ENCODE results near the gene PLXNA2. TPM values are rescaled to one million over a fixed set of nuclear protein-coding genes. Genes with fewer than 3 reads are reported as not detected.

The PLXNA2 gene
- total RNA-seq, 1 donor from 2014 or later = 17.7 TPM

DNA sequence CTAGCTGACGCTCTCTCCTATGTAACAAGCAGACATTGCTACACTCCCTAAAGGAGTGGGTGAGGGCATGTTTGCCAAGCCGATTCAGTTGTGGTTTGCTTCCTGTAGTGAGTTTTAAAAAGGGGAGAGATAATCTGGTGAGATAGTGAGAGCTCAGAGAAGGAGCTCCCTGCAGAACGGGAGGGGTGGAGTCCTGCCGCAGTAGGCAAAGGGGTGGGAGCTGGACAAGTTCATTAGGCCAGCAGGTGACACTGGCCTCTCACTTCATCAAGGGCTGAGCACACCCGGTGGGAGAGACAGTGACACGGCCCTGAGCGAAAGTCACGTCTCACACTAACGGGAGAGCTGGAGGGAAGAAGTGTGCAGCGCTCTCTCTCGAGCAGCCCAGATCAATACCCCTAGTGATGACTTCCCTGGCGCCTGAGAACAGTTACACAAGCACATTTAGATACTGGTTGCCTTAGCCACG is 189.2 kb downstream of the PLXNA2 start:
- Histone ChIP-seq H3K79me2 (ENCODE audit: insufficient read depth, low read length) (no peaks in the 10 kb centered on the region), H3K4me1 (ENCODE audit: insufficient read depth, low read length) (peaks cover 2% of the 10 kb centered on the region), H3K27ac (ENCODE audit: low read depth, low read length) (no peak overlapping the region), H3K4me3 (ENCODE audit: insufficient read depth, low read depth, low read length) (no peak overlapping the region), H3K4me2 (ENCODE audit: low read length) (no peak overlapping the region), H3K27me3 (ENCODE audit: insufficient read depth, low read length) (no peaks in the 10 kb centered on the region), H3K36me3 (ENCODE audit: insufficient read depth, low read length) (no peaks in the 10 kb centered on the region), H3K9me3 (ENCODE audit: insufficient read depth, low read depth, low read length) (no peaks in the 10 kb centered on the region), H3K9ac (ENCODE audit: low read length) (no peak overlapping the region), H4K20me1 (ENCODE audit: insufficient read depth, low read length) (no peaks in the 10 kb centered on the region), H2AFZ (ENCODE audit: low read depth, low read length) (no peak overlapping the region)
- H3K4me1 Mint-ChIP-seq (ENCODE audit: low read depth, unreplicated experiment) = peaks cover 9% of the 10 kb centered on the region
- H3K4me3 Mint-ChIP-seq (ENCODE audit: unreplicated experiment) = no peak overlapping the region
- no peak overlapping the region for H3K27ac Mint-ChIP-seq (ENCODE audit: unreplicated experiment)
- FAIRE-seq = no peak
- peaks cover 10% of the 10 kb centered on the region for H3K36me3 Mint-ChIP-seq (ENCODE audit: low read depth, unreplicated experiment)
- peaks cover 35% of the 10 kb centered on the region for H3K27me3 Mint-ChIP-seq (ENCODE audit: low read depth, unreplicated experiment)
- no peaks in the 10 kb centered on the region for H3K9me3 Mint-ChIP-seq (ENCODE audit: unreplicated experiment)
- TF ChIP-seq EZH2 (IDR thresholded peaks at IDR 0.05; ENCODE audit: insufficient read depth, low read length) (no peak), CTCF (IDR thresholded peaks at IDR 0.05; ENCODE audit: insufficient read depth, low read depth, low read length) (no peak)
- no peak for DNase-seq (ENCODE audit: low read depth)

GRCh38 chr1:208054485-208054884 is 189.7 kb downstream of the PLXNA2 start:
- H3K27me3 Mint-ChIP-seq (ENCODE audit: low read depth, unreplicated experiment) = peaks cover 33% of the 10 kb centered on the region
- Histone ChIP-seq H2AFZ (ENCODE audit: low read depth, low read length) (no peak overlapping the region), H3K9me3 (ENCODE audit: insufficient read depth, low read depth, low read length) (no peaks in the 10 kb centered on the region), H3K27me3 (ENCODE audit: insufficient read depth, low read length) (no peaks in the 10 kb centered on the region), H3K36me3 (ENCODE audit: insufficient read depth, low read length) (no peaks in the 10 kb centered on the region), H3K9ac (ENCODE audit: low read length) (no peak overlapping the region), H3K4me2 (ENCODE audit: low read length) (no peak overlapping the region), H3K79me2 (ENCODE audit: insufficient read depth, low read length) (no peaks in the 10 kb centered on the region), H4K20me1 (ENCODE audit: insufficient read depth, low read length) (no peaks in the 10 kb centered on the region), H3K4me3 (ENCODE audit: insufficient read depth, low read depth, low read length) (no peak overlapping the region), H3K27ac (ENCODE audit: low read depth, low read length) (no peak overlapping the region), H3K4me1 (ENCODE audit: insufficient read depth, low read length) (peaks cover 2% of the 10 kb centered on the region)
- H3K4me1 Mint-ChIP-seq (ENCODE audit: low read depth, unreplicated experiment) = peaks cover 8% of the 10 kb centered on the region
- DNase-seq (ENCODE audit: low read depth) = peak; percentile 6
- TF ChIP-seq CTCF (IDR thresholded peaks at IDR 0.05; ENCODE audit: insufficient read depth, low read depth, low read length) = no peak
- TF ChIP-seq EZH2 (IDR thresholded peaks at IDR 0.05; ENCODE audit: insufficient read depth, low read length) = no peak
- peaks cover 10% of the 10 kb centered on the region for H3K36me3 Mint-ChIP-seq (ENCODE audit: low read depth, unreplicated experiment)
- no peak overlapping the region for H3K4me3 Mint-ChIP-seq (ENCODE audit: unreplicated experiment)
- no peak overlapping the region for H3K27ac Mint-ChIP-seq (ENCODE audit: unreplicated experiment)
- FAIRE-seq = no peak
- no peaks in the 10 kb centered on the region for H3K9me3 Mint-ChIP-seq (ENCODE audit: unreplicated experiment)

DNA sequence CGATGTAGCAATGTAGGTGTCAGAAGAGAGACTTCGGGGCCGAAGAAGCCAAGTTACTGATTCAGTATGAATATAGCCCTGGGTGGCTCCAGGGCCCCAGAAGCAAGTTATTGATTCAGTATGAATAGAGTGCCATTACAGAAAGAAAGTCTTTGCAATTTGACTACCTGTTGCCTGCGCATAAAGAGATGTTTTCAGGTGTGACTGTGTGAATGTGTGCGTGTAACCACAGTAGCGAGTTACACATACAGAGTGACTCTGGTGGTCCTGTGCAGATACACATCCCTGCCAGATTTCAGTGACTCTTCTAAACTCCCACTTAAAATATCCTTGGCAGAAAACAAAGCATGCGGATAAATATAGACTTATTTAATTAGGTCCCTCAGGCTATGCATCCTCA is 190.5 kb downstream of the PLXNA2 start:
- Histone ChIP-seq H3K4me2 (ENCODE audit: low read length) (no peak overlapping the region), H3K27ac (ENCODE audit: low read depth, low read length) (no peak overlapping the region), H3K4me3 (ENCODE audit: insufficient read depth, low read depth, low read length) (no peak overlapping the region), H3K9ac (ENCODE audit: low read length) (no peak overlapping the region), H3K79me2 (ENCODE audit: insufficient read depth, low read length) (no peaks in the 10 kb centered on the region), H2AFZ (ENCODE audit: low read depth, low read length) (no peak overlapping the region), H4K20me1 (ENCODE audit: insufficient read depth, low read length) (no peaks in the 10 kb centered on the region), H3K9me3 (ENCODE audit: insufficient read depth, low read depth, low read length) (no peaks in the 10 kb centered on the region), H3K36me3 (ENCODE audit: insufficient read depth, low read length) (no peaks in the 10 kb centered on the region), H3K4me1 (ENCODE audit: insufficient read depth, low read length) (peaks cover 1% of the 10 kb centered on the region), H3K27me3 (ENCODE audit: insufficient read depth, low read length) (no peaks in the 10 kb centered on the region)
- peaks cover 10% of the 10 kb centered on the region for H3K4me1 Mint-ChIP-seq (ENCODE audit: low read depth, unreplicated experiment)
- TF ChIP-seq CTCF (IDR thresholded peaks at IDR 0.05; ENCODE audit: insufficient read depth, low read depth, low read length) = no peak
- TF ChIP-seq EZH2 (IDR thresholded peaks at IDR 0.05; ENCODE audit: insufficient read depth, low read length) = no peak
- H3K27ac Mint-ChIP-seq (ENCODE audit: unreplicated experiment) = no peak overlapping the region
- peaks cover 10% of the 10 kb centered on the region for H3K36me3 Mint-ChIP-seq (ENCODE audit: low read depth, unreplicated experiment)
- FAIRE-seq (no peak), DNase-seq (ENCODE audit: low read depth) (no peak)
- no peaks in the 10 kb centered on the region for H3K9me3 Mint-ChIP-seq (ENCODE audit: unreplicated experiment)
- H3K27me3 Mint-ChIP-seq (ENCODE audit: low read depth, unreplicated experiment) = peaks cover 28% of the 10 kb centered on the region
- no peak overlapping the region for H3K4me3 Mint-ChIP-seq (ENCODE audit: unreplicated experiment)

Data from astrocyte (in vitro differentiated cells and primary cell).